Activated CD8-positive, alpha-beta memory T cell treated with anti-CD3 and anti-CD28 coated beads for 48 hours (primary cell): ENCODE measurements around the gene ZNF337.
"Not testable (repeated sequence)": the region's sequence is repeated elsewhere in the genome, so short reads cannot be mapped to it uniquely, and the experiment has no call there.

ENCODE experiments used
- DNase-seq, 3 experiments: peaks; one replicate each; pipeline ENCODE4 v3.0.0-alpha.2; 2020; ENCODE audit warnings: low read depth in 2 of 3, low spot score in 2 of 3

ZNF337 gene

DNA sequence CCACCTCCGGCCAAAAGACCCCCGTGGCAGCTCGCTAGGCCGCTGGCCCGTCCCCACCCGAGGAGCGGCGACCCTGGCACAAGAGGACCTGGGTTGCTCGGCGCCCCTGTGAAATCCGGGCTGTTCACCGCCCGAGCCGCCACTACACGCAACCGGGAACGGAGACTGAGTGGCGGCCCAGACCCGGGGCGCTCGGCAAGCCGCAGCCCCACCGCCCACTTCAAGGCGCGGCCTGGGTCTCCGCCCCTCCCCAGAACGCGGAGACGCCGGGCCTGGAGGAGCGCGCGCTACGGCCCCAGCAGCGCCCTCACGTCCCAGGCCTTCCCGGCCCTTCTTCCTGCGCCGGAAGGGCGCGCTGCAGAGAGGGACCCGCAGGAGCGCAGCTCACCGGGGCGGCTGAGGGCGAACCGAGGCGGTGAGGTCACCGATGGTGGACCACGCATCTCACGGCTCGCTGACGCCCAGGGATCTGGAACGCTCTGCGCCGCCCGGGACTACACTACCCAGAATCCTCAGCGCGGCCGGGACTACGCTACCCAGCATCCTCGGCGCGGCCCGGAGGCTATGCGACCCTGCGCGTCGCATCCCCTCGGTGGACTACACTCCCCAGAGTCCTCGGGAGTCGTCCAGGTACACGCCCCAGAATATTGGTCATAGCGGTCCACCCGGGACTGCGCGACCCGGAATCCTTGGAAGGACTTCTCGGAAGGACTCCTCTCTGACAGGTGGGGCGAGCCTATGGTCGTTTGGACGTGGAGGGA, at the start of gene ZNF337:
Gene ZNF337 (minus strand): TSS at position 483 of the 761 bp plus-strand sequence. CDS start 10,436 bp downstream, outside the sequence.
- peak; percentile 87 to 95 (median 89) for DNase-seq

DNA sequence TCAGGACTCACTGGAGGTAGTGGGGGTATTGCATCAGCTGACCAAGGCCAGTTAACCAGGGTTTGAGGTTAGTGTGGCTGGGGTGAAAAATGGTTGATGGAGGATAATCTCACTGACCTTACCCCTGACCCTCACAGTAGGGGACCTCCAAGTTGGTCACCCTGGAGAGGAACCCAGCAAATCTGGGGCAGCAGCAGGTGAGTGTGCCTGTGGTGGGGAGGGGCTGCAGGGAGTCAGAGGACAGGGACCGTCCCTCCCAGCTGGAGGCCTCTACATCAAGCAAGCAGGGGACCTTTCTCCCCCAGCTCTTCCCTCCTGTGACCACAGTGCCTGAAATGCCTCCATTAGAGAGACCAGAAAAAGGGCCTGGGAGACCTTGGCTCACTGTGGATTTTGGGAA, 49.1 kb upstream of the ZNF337 start:
- no peak for DNase-seq

DNA sequence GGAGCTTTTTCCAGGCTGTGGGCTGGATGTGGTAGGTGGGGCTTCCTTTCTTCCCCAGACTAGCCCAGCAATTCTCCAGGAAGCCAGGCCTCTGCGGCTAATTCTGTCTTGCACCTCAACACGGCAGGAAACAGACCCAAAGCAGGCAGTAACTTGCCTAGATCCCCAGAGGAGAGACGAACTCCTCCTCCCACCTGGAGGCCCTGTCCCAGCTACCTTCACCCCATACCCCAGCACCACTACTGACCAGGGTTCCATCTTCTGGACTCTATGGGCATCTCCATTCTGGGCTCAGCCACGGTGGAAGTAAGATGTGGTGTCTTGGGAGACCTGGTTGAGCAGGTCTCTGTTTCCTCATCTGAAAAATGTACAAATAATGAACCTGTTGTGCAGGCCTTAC, 48.4 kb upstream of the ZNF337 start:
- DNase-seq = no peak

DNA sequence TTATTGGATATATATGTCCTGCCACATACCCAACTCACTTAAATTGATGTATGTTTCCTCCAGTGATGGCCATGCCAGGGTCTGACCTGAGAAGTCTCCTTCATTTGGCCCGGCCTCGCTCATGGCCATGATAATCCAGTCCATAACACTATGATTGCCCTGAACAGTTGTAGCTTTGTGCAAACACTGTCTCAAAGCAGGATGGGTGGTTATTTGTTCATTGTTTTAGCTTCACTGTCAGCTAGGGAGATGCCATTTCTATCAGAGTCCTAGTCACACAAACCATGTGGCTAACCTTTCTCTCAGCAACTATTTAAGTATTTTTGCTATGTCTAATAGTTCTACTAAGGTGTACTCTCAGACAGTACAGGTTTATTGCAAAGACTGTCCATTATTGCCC, 47.6 kb upstream of the ZNF337 start:
- DNase-seq = no peak

DNA sequence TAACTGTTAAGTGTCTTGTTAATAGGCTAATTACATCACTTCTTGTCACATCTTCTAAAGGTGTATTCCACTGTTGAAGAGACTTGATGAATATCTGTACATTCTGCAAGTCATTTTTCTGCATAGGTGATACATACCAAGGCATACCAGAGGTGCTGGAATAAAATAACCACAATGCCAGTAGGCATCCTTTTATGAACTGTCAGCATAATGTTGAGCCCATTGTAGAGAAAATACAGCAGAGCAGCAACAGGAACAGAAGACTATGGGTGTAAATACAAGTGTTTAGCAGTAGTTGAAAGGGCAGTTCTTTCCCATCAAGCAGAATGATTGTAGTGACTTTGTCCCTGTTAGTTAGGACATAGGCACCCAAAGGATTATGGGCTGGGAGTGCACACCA, 44.4 kb upstream of the ZNF337 start:
- no peak for DNase-seq

- no peak for DNase-seq
Observed at GRCh38 chr20:25739615-25740320, 43.1 kb upstream of the ZNF337 start.

GRCh38 chr20:25738198-25738597, 41.5 kb upstream of the ZNF337 start:
- DNase-seq = no peak

DNA sequence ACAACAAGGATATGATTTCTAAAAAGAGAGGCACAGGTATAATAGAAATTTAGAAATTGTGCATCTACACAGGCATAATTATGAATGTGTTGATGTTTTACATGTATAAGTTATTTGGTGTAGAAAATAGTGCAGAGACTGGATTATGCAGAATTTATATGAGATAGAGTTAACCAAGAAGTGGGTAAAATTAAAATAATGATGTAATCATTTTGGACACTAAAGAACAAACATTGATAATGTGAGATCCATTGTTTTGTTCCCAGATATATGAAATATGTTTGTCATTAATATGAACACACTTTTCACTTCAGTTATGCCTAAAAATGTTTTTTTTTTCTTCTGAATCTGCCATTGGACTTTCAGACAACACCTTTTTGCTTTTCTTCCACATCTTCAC, 37.2 kb upstream of the ZNF337 start:
- DNase-seq = no peak

DNA sequence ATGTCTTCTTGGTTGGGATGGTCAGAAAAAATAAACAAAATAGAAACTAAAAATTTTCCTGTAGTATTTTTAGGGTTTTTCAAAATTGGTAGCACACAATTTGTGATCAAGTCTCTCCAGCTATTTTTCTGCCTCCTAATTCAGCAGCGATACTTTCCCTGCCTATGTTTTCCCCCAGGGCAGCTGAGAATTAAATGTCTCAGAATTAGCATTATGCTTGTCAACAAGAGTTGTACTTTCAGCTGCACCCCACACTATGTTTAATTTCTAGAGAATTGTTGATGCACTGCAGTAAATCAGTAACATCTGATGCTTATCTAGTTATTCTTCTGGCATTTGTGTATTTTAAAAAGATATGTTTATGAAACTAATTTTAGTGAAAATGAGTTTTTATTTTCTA, 34.2 kb upstream of the ZNF337 start:
- DNase-seq = no peak

GRCh38 chr20:25726357-25726756, 29.7 kb upstream of the ZNF337 start:
- DNase-seq = no peak

GRCh38 chr20:25725639-25726038, 29.0 kb upstream of the ZNF337 start:
- DNase-seq = no peak

DNA sequence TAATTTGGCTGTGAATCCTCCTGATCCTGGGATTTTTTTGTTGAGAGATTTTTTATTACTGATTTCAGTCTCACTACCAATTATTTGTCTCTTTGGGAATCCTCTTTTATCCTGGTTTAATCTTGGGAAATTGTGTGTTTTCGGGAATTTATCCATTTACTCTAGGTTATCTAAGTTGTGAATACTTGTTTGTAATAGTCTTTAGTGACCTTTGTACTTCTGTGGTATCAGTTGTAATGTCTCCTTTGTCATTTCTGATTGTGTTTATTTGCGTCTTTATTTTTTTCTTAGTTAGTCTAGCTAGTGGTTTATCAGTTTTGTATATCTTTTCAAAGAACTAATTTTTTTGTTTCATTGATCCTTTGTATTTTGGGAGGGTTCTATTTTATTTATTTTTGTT, 27.3 kb upstream of the ZNF337 start:
- no peak for DNase-seq

DNA sequence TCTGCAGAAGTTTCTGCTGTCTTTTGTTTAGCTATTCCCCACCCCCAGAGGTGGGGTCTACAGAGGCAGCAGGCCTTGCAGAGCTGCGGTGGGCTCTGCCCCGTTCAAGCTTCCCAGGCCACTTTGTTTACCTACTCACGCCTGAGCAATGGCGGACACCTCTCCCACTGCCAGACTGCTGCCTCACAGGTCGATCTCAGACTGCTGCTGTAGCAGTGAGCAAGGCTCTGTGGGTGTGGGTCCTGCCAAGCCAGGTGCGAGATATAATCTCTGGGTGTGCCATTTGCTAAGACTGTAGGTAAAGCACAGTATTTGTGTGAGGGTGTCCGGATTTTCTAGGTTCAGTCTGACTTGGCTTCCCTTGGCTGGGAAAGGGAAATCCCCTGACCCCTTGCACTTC, 23.6 kb upstream of the ZNF337 start:
- no peak for DNase-seq

DNA sequence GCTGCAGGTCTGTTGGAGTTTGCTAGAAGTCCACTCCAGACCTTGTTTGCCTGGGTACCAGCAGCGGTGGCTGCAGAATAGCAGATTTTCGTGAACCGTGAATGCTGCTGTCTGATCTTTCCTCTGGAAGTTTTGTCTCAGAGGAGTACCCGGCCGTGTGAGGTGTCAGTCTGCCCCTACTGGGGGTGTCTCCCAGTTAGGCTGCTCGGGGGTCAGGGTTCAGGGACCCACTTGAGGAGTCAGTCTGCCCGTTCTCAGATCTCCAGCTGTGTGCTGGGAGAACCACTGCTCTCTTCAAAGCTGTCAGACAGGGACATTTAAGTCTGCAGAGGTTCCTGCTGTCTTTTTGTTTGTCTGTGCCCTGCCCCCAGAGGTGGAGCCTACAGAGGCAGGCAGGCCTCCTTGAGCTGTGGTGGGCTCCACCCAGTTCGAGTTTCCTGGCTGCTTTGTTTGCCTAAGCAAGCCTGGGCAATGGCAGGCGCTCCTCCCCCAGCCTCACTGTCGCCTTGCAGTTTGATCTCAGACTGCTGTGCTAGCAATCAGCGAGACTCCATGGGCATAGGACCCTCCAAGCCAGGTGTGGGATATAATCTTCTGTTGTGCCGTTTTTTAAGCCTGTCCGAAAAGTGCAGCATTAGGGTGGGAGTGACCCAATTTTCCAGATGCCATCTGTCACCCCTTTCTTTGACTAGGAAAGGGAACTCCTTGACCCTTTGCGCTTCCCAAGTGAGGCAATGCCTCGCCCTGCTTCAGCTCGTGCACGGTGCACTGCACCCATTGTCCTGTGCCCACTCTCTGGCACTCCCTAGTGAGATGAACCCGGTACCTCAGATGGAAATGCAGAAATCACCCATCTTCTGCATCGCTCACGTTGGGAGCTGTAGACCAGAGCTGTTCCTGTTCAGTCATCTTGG, 22.5 kb upstream of the ZNF337 start:
- DNase-seq = not testable (repeated sequence)

DNA sequence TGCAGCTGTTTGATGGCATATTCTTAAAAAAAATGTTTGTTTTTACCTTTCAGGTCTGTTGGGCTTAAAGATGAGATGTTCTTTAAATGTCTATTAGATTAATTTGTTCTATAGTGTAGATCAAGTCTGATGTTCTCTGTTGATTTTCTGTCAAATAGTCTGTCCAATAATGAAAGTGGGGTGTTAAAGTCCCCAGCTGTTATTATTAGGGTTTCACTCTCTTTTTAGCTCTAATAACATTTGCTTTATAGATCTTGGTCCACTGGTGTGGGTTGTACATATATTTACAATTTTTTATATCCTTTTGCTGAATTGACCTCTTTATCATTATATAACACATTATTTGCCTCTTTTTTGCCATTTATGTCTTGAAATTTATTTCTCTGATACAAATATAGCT, 11.0 kb upstream of the ZNF337 start:
- DNase-seq = no peak

DNA sequence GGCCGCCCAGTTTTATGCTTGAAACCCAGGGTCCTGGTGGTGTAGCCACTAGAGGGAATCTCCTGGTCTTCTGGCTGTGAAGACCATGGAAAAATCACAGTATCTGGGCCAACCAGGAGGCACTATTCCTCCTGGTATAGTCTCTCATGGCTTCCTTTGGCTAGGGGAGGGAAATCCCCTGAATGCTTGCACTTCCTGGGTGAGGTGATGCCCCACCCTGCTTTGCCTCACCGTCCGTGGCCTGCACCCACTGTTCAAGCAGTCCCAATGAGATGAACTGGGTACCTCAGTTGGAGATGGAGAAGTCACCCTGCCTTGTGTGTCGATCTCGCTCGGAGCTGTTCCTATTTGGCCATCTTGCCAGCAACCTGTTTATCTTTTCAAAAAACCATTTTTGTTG, 10.1 kb upstream of the ZNF337 start:
- DNase-seq = no peak

DNA sequence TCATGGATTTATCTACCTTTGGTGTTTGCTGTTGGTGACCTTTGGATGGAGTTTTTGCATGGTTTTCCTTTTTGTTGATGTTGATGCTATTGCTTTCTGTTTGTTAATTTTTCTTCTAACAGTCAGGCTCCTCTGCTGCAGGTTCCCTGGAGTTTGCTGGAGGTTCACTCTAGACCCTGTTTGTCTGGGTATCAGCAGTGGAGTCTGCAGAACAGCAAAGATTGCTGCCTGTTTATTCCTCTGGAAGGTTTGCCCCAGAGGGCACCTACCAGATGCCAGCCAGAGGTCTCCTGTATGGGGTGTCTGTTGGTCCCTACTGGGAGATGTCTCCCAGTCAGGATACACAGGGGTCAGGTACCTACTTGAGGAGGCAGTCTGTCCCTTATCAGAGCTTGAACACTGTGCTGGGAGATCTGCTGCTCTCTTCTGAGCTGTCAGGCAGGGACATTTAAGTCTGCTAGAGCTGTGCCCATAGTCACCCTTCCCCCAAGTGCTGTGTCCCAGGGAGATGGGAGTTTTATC, 9.2 kb upstream of the ZNF337 start:
- DNase-seq = no peak

DNA sequence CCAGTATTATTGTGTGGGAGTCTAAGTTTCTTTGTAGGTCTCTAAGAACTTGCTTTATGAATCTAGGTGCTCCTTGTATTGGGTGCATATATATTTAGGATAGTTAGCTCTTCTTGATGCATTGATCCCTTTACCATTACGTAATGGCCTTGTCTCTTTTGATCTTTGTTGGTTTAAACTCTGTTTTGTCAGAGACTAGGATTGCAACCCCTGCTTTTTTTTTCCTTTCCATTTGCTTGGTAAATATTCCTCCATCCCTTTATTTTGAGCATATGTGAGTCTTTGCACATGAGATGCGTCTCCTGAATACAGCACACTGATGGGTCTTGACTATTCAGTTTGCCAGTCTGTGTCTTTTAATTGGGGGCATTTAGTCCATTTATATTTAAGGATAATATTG, 7.7 kb upstream of the ZNF337 start:
- not testable (repeated sequence) for DNase-seq

- not testable (repeated sequence) for DNase-seq
Observed at GRCh38 chr20:25700835-25701234, 4.2 kb upstream of the ZNF337 start.

DNA sequence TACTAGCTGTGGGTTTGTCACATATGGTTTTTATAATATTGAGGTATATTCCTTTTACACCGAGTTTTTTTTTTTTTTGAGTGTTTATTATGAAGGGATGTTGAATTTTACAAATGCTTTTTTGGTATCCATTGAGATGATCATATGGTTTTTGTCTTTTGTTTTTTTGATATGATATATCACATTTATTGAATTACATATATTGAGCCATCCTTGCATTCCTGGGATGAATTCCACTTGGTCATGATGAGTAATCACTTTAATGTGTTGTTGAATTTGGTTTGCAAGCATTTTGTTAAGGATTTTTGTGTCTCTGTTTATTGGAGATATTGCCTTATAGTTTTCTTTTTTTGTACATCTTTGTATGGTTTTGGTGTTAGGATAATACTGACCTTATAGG, 3.3 kb upstream of the ZNF337 start:
- DNase-seq = no peak

DNA sequence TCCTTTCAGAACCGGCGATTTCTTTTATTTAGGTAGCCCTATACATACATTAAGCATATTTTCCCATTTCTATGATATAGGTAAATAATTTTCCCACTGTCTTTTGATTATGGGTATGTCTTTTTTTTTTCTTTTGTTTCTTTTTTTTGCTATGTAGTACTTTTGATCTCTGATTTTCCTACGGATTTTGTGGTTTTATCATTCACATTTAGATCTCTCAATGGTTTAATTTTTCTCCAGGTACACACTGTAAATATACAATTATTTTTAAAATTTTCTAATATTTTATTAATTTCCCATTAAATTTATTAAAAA, 436 bp upstream of the ZNF337 start:
- no peak for DNase-seq
